ENCODE measurements around the gene SUGCT. TPM values are rescaled to one million over a fixed set of nuclear protein-coding genes. Genes with fewer than 3 reads are reported as not detected.
"Not testable (repeated sequence)": the region's sequence is repeated elsewhere in the genome, so short reads cannot be mapped to it uniquely, and the experiment has no call there.

SUGCT gene
- total RNA-seq, 1 experiment from 2014 or later, result 1.5 TPM

DNA sequence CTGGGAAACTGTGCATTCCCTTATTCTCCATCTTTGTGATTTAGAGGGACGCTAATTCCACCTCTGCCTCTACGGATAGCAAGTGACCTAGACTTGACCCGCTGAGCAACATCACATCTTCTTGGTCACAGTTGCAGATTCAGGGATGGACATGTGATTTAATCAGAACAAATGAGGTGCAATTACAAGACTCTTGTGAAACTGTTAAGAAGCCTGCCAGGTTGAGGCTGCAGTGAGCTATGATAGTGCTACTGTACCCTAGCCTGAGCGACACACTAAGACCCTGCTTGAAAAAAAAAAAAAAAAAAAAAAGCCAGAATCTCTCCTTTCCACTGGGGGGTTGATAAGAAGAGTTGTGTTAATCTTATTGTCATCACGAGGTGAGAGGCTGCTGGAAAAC lies 14.8 kb upstream of the SUGCT start:
- DNase-seq (ENCODE audit: low spot score), result no peak
- Histone ChIP-seq H3K4me3 (ENCODE audit: low read depth, low read length, poor library complexity, severe bottlenecking) (no peak overlapping the region), H3K9me3 (ENCODE audit: low read depth, low read length, poor library complexity, severe bottlenecking) (no peaks in the 10 kb centered on the region), H3K36me3 (ENCODE audit: insufficient read depth, low read length, poor library complexity, severe bottlenecking) (no peaks in the 10 kb centered on the region), H3K27me3 (replicated peaks; ENCODE audit: insufficient read depth, low read depth, low read length, poor library complexity) (no peaks in the 10 kb centered on the region), H3K27ac (ENCODE audit: low read depth, low read length, poor library complexity, severe bottlenecking) (no peak overlapping the region), H3K4me1 (ENCODE audit: insufficient read depth, low read length, poor library complexity, severe bottlenecking) (no peaks in the 10 kb centered on the region)
- intact Hi-C loops (cut with micrococcal nuclease; ENCODE audit: unreplicated experiment), result no loop called here
- POLR2A ChIA-PET (ENCODE audit: low non-redundant PET), result no interaction called here
- CTCF ChIA-PET, result no interaction called here
- BruUV-seq (replicated peaks), result no TSS peak
- no peak for TF ChIP-seq EZH2 (IDR thresholded peaks at IDR 0.05; ENCODE audit: borderline replicate concordance, low read depth, low read length, poor library complexity, severe bottlenecking)
- TF ChIP-seq, protein P1, sequence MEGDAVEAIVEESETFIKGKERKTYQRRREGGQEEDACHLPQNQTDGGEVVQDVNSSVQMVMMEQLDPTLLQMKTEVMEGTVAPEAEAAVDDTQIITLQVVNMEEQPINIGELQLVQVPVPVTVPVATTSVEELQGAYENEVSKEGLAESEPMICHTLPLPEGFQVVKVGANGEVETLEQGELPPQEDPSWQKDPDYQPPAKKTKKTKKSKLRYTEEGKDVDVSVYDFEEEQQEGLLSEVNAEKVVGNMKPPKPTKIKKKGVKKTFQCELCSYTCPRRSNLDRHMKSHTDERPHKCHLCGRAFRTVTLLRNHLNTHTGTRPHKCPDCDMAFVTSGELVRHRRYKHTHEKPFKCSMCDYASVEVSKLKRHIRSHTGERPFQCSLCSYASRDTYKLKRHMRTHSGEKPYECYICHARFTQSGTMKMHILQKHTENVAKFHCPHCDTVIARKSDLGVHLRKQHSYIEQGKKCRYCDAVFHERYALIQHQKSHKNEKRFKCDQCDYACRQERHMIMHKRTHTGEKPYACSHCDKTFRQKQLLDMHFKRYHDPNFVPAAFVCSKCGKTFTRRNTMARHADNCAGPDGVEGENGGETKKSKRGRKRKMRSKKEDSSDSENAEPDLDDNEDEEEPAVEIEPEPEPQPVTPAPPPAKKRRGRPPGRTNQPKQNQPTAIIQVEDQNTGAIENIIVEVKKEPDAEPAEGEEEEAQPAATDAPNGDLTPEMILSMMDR (conservative IDR thresholded peaks at IDR 0.05; ENCODE audit: low read depth, low read length), result no peak

DNA sequence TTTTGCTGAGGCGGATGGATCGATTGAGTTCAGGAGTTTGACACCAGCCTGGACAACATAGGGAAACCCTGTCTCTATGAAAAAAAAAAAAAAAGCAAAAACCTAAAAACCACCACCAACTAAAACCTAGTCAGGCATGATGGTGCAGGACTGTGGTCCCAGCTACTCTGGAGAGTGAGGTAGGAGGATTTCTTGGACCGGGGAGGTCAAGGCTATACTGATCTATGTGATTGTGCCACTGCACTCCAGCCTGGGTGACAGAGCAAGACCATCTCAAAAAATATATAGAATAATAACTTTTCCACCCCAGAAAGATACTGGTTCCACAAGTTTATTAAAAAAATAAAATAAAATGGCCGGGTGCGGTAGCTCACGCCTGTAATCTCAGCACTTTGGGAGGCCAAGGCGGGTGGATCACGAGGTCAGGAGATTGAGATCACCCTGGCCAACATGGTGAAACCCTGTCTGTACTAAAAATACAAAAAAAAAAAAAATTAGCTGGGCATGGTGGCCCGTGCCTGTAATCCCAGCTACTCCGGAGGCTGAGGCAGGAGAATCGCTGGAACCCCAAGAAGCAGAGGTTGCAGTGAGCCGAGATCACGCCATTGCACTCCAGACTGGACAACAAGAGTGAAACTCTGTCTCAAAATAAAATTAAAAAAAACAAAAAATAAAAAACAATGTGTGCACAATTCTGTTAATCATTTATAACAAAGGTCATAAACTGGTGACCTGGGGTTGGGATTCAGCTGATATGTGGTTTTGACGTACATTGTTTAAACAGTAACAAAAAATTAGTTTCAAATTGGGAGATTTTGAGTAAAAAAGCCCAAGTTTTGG lies 12.5 kb upstream of the SUGCT start:
- H3K27me3 ChIP-seq (replicated peaks; ENCODE audit: insufficient read depth, low read depth, low read length, poor library complexity); H3K4me1 ChIP-seq (ENCODE audit: insufficient read depth, low read length, poor library complexity, severe bottlenecking); H3K36me3 ChIP-seq (ENCODE audit: insufficient read depth, low read length, poor library complexity, severe bottlenecking); H3K9me3 ChIP-seq (ENCODE audit: low read depth, low read length, poor library complexity, severe bottlenecking); H3K4me3 ChIP-seq (ENCODE audit: low read depth, low read length, poor library complexity, severe bottlenecking); DNase-seq (ENCODE audit: low spot score); BruUV-seq (replicated peaks); H3K27ac ChIP-seq (ENCODE audit: low read depth, low read length, poor library complexity, severe bottlenecking); CTCF ChIA-PET; POLR2A ChIA-PET (ENCODE audit: low non-redundant PET); intact Hi-C loops (cut with micrococcal nuclease; ENCODE audit: unreplicated experiment): not testable (repeated sequence)

DNA sequence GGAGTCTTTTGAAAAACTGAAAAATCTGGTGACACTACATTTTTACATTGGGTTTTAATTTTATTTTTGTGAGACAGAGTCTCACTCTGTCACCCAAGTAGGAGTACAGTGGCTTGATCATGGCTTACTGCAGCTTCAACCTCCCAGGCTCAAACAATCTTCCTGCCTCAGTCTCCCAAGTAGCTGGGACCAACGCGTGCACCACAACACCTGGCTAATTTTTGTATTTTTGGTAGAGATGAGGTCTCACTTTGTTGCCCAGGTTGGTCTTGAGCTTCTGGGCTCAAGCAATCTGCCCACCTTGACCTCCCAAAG lies 11.9 kb upstream of the SUGCT start:
- H3K27ac ChIP-seq (ENCODE audit: low read depth, low read length, poor library complexity, severe bottlenecking), result no peak overlapping the region
- ChIA-PET POLR2A (ENCODE audit: low non-redundant PET) (no interaction called here), CTCF (no interaction called here)
- no peaks in the 10 kb centered on the region for H3K4me1 ChIP-seq (ENCODE audit: insufficient read depth, low read length, poor library complexity, severe bottlenecking)
- intact Hi-C loops (cut with micrococcal nuclease; ENCODE audit: unreplicated experiment), result no loop called here
- H3K4me3 ChIP-seq (ENCODE audit: low read depth, low read length, poor library complexity, severe bottlenecking), result no peak overlapping the region
- TF ChIP-seq, protein P1 (conservative IDR thresholded peaks at IDR 0.05; ENCODE audit: low read depth, low read length), result no peak
- no peak for TF ChIP-seq EZH2 (IDR thresholded peaks at IDR 0.05; ENCODE audit: borderline replicate concordance, low read depth, low read length, poor library complexity, severe bottlenecking)
- DNase-seq (ENCODE audit: low spot score), result no peak
- H3K9me3 ChIP-seq (ENCODE audit: low read depth, low read length, poor library complexity, severe bottlenecking), result no peaks in the 10 kb centered on the region
- no peaks in the 10 kb centered on the region for H3K27me3 ChIP-seq (replicated peaks; ENCODE audit: insufficient read depth, low read depth, low read length, poor library complexity)
- no TSS peak for BruUV-seq (replicated peaks)
- H3K36me3 ChIP-seq (ENCODE audit: insufficient read depth, low read length, poor library complexity, severe bottlenecking), result no peaks in the 10 kb centered on the region

Measured in A673 (cell line).